Karpas-422 (cell line): ENCODE results near the gene GPR155. TPM values are rescaled to one million over a fixed set of nuclear protein-coding genes. Genes with fewer than 3 reads are reported as not detected.
"Not testable (repeated sequence)": the region's sequence is repeated elsewhere in the genome, so short reads cannot be mapped to it uniquely, and the experiment has no call there.

Source experiments
- DNase-seq: peaks from one replicate; pipeline ENCODE4 v3.0.0-alpha.2; 2015
- H2AFZ ChIP-seq: fragments of 200-600 bp; sonication (generic); 2 replicates; pipeline ENCODE4 v1.6.1; 2014; ENCODE audit warnings: antibody characterized with exemption, low read length, mixed read lengths
- H3K27ac ChIP-seq: fragments of 200-600 bp; sonication (generic); 2 replicates; pipeline ENCODE4 v1.5.1; 2014; ENCODE audit warnings: mild to moderate bottlenecking, low read length, moderate library complexity
- H3K27me3 ChIP-seq: fragments of 200-600 bp; sonication (generic); 2 replicates; pipeline ENCODE4 v1.6.1; 2014; ENCODE audit warnings: low read length, mixed read lengths
- H3K36me3 ChIP-seq: fragments of 200-600 bp; sonication (generic); 2 replicates; pipeline ENCODE4 v1.6.1; 2014; ENCODE audit warnings: low read length, mixed read lengths; ENCODE audit not compliant: insufficient read depth
- H3K4me1 ChIP-seq: fragments of 200-600 bp; sonication (generic); 2 replicates; pipeline ENCODE4 v1.6.1; 2014; ENCODE audit warnings: mild to moderate bottlenecking, low read length, mixed read lengths
- H3K4me2 ChIP-seq: fragments of 200-600 bp; sonication (generic); 2 replicates; pipeline ENCODE4 v1.6.1; 2014; ENCODE audit warnings: low read length, low read depth, mild to moderate bottlenecking; ENCODE audit not compliant: poor library complexity, severe bottlenecking
- H3K4me3 ChIP-seq: fragments of 200-600 bp; sonication (generic); 2 replicates; pipeline ENCODE4 v1.5.1; 2014; ENCODE audit warnings: mild to moderate bottlenecking, antibody characterized with exemption, low read length, mixed read lengths
- H3K79me2 ChIP-seq: fragments of 200-600 bp; sonication (generic); 2 replicates; pipeline ENCODE4 v1.6.1; 2014; ENCODE audit warnings: mild to moderate bottlenecking, low read length, mixed read lengths
- H3K9ac ChIP-seq: fragments of 200-600 bp; sonication (generic); 2 replicates; pipeline ENCODE4 v1.6.0; 2014; ENCODE audit warnings: low read length
- H3K9me2 ChIP-seq: fragments of 200-600 bp; sonication (generic), shearing (Covaris generic); replicated peaks from 2 replicates; pipeline ENCODE4 v1.6.0; 2014; ENCODE audit warnings: mild to moderate bottlenecking, low read length, moderate library complexity; ENCODE audit not compliant: insufficient read depth
- H3K9me3 ChIP-seq: fragments of 300-700, 200-600 bp; sonication (generic); 2 replicates; pipeline ENCODE4 v1.6.1; 2014; ENCODE audit warnings: low read length, mixed read lengths
- H4K20me1 ChIP-seq: fragments of 200-600 bp; sonication (generic); 2 replicates; pipeline ENCODE4 v1.6.1; 2014; ENCODE audit warnings: mild to moderate bottlenecking, antibody characterized with exemption, low read length, low read depth; ENCODE audit not compliant: insufficient read depth
- total RNA-seq: library from RNA; depleted of rRNA; stranded (reverse); fragments of >200 nt; shearing (Covaris generic); gene quantifications from 2 replicates; pipeline ENCODE4 v1.2.3, GENCODE V29; 2014; ENCODE audit warnings: low replicate concordance

GPR155 gene
- total RNA-seq, 1 experiment from 2014 or later, result 1.0 TPM

- Histone ChIP-seq H3K9me2 (peaks cover 6% of the 10 kb centered on the region), H3K9ac (peak overlapping the region; percentile 73), H3K4me2 (peak overlapping the region; percentile 91), H3K4me1 (peaks cover 19% of the 10 kb centered on the region), H3K79me2 (no peaks in the 10 kb centered on the region), H4K20me1 (no peaks in the 10 kb centered on the region), H3K27me3 (no peaks in the 10 kb centered on the region), H2AFZ (peak overlapping the region; percentile 95), H3K4me3 (peak overlapping the region; percentile 81), H3K36me3 (no peaks in the 10 kb centered on the region), H3K9me3 (no peaks in the 10 kb centered on the region), H3K27ac (no peak overlapping the region)
- peak; percentile 65 for DNase-seq
Measured at GRCh38 chr2:174485788-174486562, 854 bp downstream of the GPR155 start.

GRCh38 chr2:174485045-174485444, 1.8 kb downstream of the GPR155 start:
- not testable (repeated sequence) for H3K9me3 ChIP-seq, H3K9ac ChIP-seq, H3K4me2 ChIP-seq, H3K9me2 ChIP-seq, H3K36me3 ChIP-seq, H3K4me3 ChIP-seq, H3K27ac ChIP-seq, H4K20me1 ChIP-seq, H3K27me3 ChIP-seq, H3K79me2 ChIP-seq, H2AFZ ChIP-seq, DNase-seq
- peaks cover 19% of the 10 kb centered on the region for H3K4me1 ChIP-seq

GRCh38 chr2:174484573-174484972, 2.3 kb downstream of the GPR155 start:
- no peak for DNase-seq
- Histone ChIP-seq H3K9me2 (peaks cover 6% of the 10 kb centered on the region), H3K27me3 (no peaks in the 10 kb centered on the region), H3K4me2 (no peak overlapping the region), H3K27ac (no peak overlapping the region), H3K9me3 (no peaks in the 10 kb centered on the region), H3K4me1 (peaks cover 19% of the 10 kb centered on the region), H3K79me2 (no peaks in the 10 kb centered on the region), H2AFZ (no peak overlapping the region), H4K20me1 (no peaks in the 10 kb centered on the region), H3K9ac (no peak overlapping the region), H3K4me3 (no peak overlapping the region), H3K36me3 (no peaks in the 10 kb centered on the region)

DNA sequence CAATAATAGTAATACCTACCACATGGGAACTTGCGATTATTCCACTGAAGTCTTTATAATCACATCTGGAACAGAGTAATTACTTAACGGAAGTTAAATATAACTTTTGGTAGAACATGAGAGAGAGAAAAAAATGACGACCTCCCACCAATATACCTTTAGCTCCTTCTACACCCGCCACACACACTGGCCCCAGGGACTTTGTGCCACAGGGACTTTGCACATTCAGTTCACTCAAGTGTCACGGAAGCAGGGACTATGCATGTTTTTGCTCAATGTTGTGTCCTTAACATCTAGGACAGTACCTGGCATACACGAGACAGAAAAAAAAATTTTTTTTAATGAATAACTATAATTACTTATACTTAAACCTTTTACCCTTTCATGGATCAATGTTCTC, 4.0 kb downstream of the GPR155 start:
- Histone ChIP-seq H3K9ac (no peak overlapping the region), H3K4me2 (no peak overlapping the region), H3K27ac (no peak overlapping the region), H3K36me3 (no peaks in the 10 kb centered on the region), H2AFZ (no peak overlapping the region), H3K9me3 (no peaks in the 10 kb centered on the region), H3K4me3 (no peak overlapping the region), H3K79me2 (no peaks in the 10 kb centered on the region), H3K9me2 (peaks cover 2% of the 10 kb centered on the region), H3K4me1 (peaks cover 19% of the 10 kb centered on the region), H3K27me3 (no peaks in the 10 kb centered on the region), H4K20me1 (no peaks in the 10 kb centered on the region)
- no peak for DNase-seq

- Histone ChIP-seq H3K79me2 (no peaks in the 10 kb centered on the region), H4K20me1 (no peaks in the 10 kb centered on the region), H3K27me3 (no peaks in the 10 kb centered on the region), H3K9me3 (no peaks in the 10 kb centered on the region), H3K27ac (no peak overlapping the region), H3K9ac (no peak overlapping the region), H3K36me3 (no peaks in the 10 kb centered on the region), H3K9me2 (no peaks in the 10 kb centered on the region), H3K4me3 (no peak overlapping the region), H3K4me2 (no peak overlapping the region), H2AFZ (no peak overlapping the region), H3K4me1 (no peaks in the 10 kb centered on the region)
- DNase-seq, result no peak
Measured at GRCh38 chr2:174477759-174478158, 9.1 kb downstream of the GPR155 start.

DNA sequence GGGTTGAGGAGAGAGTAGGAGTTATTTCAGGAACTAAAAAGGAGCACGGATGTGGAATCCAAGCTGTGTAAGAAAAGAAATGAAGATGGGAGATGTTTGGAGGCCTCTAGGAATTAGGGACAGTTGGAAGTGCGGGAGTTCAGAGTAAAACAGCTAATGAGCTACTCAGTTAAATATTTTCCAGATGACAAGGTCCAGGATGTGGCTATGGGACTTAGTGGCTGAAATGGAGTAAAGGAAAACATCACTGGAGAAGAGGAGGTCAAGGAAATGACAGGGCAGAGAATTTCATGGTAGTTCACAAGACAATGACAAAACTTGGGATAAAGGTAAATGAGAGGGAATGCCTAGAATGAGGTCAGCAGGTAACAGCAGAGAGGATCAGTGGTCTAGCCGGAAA, 13.0 kb downstream of the GPR155 start:
- Histone ChIP-seq H4K20me1 (no peaks in the 10 kb centered on the region), H3K9me3 (no peaks in the 10 kb centered on the region), H3K4me1 (peaks cover 2% of the 10 kb centered on the region; the same call in 1 of the 2 replicates), H3K36me3 (no peaks in the 10 kb centered on the region), H3K27me3 (no peaks in the 10 kb centered on the region), H3K9ac (no peak overlapping the region), H2AFZ (no peak overlapping the region), H3K4me3 (no peak overlapping the region), H3K9me2 (no peaks in the 10 kb centered on the region), H3K79me2 (no peaks in the 10 kb centered on the region), H3K4me2 (no peak overlapping the region), H3K27ac (no peak overlapping the region)
- DNase-seq, result no peak

DNA sequence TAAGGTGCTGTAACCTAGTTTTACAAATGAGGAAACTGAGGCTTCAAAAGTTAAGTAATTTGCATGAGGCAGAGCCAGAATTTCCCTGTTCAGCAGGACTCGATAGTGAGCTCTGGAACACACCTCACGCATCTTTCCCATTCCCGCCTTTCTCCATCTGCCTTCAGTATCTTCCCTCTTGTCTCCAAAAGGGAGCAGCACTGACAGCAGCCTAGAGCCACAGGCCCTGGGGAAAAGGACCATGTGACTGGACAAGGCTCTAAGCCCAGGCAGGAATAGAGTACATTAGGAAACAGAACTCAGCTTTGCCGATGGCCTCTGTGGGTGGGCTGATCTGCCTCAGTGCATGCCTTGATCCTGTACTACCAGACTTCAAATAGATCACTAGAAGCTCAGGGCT, 21.5 kb downstream of the GPR155 start:
- no peak overlapping the region for H3K9ac ChIP-seq
- no peak overlapping the region for H3K4me2 ChIP-seq
- no peak overlapping the region for H3K4me3 ChIP-seq
- no peak overlapping the region for H2AFZ ChIP-seq
- DNase-seq, result no peak
- H3K9me2 ChIP-seq, result no peaks in the 10 kb centered on the region
- H4K20me1 ChIP-seq, result no peaks in the 10 kb centered on the region
- H3K4me1 ChIP-seq, result peaks cover 3% of the 10 kb centered on the region; the same call in 1 of the 2 replicates
- no peak overlapping the region for H3K27ac ChIP-seq
- no peaks in the 10 kb centered on the region for H3K27me3 ChIP-seq
- no peaks in the 10 kb centered on the region for H3K79me2 ChIP-seq
- H3K36me3 ChIP-seq, result no peaks in the 10 kb centered on the region
- no peaks in the 10 kb centered on the region for H3K9me3 ChIP-seq

- H3K9me3 ChIP-seq, result no peaks in the 10 kb centered on the region
- no peak for DNase-seq
- no peaks in the 10 kb centered on the region for H4K20me1 ChIP-seq
- H2AFZ ChIP-seq, result no peak overlapping the region
- no peak overlapping the region for H3K4me2 ChIP-seq
- H3K4me3 ChIP-seq, result no peak overlapping the region
- no peaks in the 10 kb centered on the region for H3K36me3 ChIP-seq
- H3K79me2 ChIP-seq, result no peaks in the 10 kb centered on the region
- H3K27me3 ChIP-seq, result no peaks in the 10 kb centered on the region
- H3K4me1 ChIP-seq, result no peaks in the 10 kb centered on the region
- H3K9me2 ChIP-seq, result no peaks in the 10 kb centered on the region
- H3K9ac ChIP-seq, result no peak overlapping the region
- H3K27ac ChIP-seq, result no peak overlapping the region
Measured at GRCh38 chr2:174461221-174461620, 25.6 kb downstream of the GPR155 start.
